Measurements from ENCODE around the gene CEP250.

DNA sequence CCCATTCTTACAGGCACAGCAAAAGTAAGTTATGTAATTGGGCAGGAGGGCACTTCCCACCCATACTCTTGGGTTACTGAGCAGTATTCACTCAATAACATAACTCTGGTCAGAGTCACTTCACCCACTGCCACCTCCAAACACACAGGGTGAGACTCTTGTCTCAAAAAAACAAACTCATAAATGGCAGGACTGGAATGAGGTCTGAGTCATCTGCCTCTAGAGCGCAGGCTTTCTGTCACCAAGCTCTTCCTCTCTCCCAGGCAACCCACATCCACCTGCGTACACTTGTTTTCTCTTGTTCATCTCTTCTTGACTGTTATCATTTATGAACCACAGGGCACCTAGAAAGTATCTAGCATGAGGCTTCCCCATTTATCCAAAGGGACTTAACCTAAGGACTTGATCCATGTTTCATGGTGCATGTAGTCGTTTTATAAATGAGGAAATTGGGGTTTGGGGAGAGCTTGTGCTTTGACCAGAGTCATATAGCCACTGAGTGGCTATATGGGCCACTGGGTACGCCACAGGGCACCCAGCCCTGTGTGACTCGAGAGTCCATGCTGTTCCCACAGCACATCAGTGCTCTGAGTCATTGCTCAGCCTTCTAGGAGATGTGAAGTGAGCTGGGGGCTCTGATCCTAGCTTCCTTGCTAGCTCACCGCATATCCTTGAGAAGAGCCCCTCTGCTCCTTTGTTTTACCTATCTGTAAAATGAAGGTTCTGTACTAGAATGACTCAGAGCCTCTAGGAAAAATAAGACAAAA, 51.7 kb downstream of the CEP250 start:
- TF ChIP-seq RCOR1 (IDR thresholded peaks at IDR 0.05; ENCODE audit: insufficient replicate concordance, low read length) (no peak), POLR2A (IDR thresholded peaks at IDR 0.05; ENCODE audit: low read depth, low read length) (no peak), RAD21 (IDR thresholded peaks at IDR 0.05; ENCODE audit: low read length) (no peak), MXI1 (IDR thresholded peaks at IDR 0.05; ENCODE audit: borderline replicate concordance, low read depth, low read length) (no peak)
- TF ChIP-seq, protein P1, sequence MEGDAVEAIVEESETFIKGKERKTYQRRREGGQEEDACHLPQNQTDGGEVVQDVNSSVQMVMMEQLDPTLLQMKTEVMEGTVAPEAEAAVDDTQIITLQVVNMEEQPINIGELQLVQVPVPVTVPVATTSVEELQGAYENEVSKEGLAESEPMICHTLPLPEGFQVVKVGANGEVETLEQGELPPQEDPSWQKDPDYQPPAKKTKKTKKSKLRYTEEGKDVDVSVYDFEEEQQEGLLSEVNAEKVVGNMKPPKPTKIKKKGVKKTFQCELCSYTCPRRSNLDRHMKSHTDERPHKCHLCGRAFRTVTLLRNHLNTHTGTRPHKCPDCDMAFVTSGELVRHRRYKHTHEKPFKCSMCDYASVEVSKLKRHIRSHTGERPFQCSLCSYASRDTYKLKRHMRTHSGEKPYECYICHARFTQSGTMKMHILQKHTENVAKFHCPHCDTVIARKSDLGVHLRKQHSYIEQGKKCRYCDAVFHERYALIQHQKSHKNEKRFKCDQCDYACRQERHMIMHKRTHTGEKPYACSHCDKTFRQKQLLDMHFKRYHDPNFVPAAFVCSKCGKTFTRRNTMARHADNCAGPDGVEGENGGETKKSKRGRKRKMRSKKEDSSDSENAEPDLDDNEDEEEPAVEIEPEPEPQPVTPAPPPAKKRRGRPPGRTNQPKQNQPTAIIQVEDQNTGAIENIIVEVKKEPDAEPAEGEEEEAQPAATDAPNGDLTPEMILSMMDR (conservative IDR thresholded peaks at IDR 0.05; ENCODE audit: low read depth, low read length), result no peak
